Activated CD4-positive, alpha-beta T cell treated with anti-CD3 and anti-CD28 coated beads for 24 hours (primary cell): ENCODE measurements around the gene TUBA4A.
A peak's percentile ranks its signal among the peaks of the same experiment; 100 is the strongest.

Experiments used
- DNase-seq, 2 donors: peaks; one replicate each; pipeline ENCODE4 v3.0.0-alpha.2; 2020; ENCODE audit warnings: low read depth in 2 of 2

Gene TUBA4A

DNA sequence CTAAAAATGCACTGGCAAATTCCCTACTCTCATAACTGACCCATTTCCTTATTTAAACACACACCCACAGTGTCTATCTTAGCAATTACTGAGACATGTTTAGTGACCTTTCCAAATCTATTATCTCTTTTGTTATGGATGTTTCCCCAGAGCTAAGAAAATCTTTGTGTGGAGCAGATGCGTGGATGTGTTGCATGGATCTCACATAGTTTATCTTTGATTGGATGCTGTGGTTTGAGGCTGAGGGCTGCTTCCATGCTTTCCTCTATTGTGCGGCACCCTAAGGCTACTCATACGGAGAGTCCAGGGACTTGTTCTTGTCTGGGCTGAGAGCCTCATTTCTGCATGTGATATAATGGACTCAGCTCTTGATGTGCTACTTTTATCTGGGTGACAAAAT lies 19.4 kb downstream of the TUBA4A start:
- DNase-seq, result no peak

DNA sequence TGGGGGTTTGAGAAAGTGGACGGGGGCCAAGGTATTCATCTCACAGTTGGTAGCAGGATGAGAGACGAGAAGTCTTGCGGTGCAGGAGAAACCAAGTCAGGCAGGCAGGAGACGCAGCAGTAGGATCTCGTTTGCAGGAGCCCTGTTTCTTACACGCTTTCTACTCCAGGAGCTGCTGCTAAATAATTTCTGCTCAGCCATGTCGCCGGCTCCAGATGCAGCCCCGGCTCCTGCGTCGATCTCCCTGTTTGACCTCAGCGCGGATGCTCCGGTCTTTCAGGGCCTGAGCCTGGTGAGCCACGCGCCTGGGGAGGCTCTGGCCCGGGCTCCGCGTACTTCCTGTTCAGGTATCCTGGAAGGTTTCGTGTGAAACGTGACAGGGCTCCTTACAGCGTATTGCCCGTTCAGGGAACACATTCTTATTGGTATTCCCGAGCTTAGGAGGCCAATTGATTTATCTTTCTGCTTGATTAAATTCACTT lies 23.6 kb downstream of the TUBA4A start:
- peak in 1 of 2 donors; percentile 54 for DNase-seq

DNA sequence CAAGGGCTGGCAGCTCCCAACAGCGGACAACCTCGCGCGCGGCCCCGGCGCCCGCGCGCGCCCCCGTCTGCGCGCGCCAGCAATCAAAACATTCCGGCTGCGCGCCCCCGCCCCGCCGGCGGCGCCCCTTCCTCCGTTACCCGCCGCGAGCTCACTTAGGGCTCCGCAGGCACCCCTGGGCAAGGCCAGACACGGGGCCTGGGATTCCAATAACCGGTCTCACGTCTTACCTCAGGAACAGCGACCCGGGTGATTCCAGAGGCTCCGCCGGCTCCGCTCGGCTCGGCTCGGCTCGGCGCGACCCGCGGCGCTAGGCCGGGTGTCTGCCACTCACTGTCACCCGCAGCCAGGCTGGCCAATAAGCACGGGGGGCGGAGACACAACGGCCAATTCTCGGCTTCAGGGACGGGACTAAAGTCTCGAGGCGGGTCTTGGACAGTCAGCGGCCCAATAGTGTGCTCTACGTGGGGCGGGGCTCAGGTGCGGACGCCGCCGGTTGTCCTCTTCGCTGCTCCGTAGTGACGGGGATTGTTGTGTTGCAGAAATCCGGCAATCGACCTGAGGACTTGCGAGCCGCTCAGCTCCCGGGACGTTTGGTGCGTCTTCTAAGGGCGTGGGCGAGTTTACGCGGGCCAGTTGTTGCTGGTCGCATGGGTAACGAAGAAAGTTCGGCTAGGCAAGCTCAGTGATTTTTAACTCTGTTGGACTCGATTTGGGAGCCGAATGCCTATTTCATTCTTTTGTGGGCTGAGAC lies 24.2 kb downstream of the TUBA4A start, which contains the start of the genes ANKZF1 and ATG9A:
Gene ANKZF1 (plus strand): TSS at position 502 of the 754 bp plus-strand sequence. CDS start 452 bp downstream, outside the sequence.
Gene ATG9A (minus strand): TSS at position 332 of the 754 bp plus-strand sequence. CDS start 1,612 bp downstream, outside the sequence.
- DNase-seq, result peak; percentile 95 to 97

DNA sequence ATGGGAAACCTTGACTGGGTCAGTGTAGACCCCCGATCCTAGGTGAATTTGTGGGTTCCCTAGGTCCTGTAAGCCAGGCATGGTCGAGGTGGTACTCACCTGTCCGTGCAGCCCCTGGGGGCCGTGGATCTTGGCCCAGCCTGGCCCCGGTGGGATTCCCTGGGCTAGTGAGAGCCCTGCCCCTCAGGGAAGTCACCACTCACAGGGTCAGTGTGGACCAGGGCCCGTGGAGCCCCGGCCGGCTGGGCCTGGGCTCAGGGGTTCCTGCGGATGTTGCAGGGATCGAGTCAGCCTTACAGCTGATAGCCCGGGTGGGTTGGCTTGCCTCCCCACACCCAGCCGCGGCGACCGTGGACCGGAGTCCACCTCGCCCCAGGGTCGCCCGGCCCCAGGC lies 24.8 kb downstream of the TUBA4A start:
- no peak for DNase-seq

DNA sequence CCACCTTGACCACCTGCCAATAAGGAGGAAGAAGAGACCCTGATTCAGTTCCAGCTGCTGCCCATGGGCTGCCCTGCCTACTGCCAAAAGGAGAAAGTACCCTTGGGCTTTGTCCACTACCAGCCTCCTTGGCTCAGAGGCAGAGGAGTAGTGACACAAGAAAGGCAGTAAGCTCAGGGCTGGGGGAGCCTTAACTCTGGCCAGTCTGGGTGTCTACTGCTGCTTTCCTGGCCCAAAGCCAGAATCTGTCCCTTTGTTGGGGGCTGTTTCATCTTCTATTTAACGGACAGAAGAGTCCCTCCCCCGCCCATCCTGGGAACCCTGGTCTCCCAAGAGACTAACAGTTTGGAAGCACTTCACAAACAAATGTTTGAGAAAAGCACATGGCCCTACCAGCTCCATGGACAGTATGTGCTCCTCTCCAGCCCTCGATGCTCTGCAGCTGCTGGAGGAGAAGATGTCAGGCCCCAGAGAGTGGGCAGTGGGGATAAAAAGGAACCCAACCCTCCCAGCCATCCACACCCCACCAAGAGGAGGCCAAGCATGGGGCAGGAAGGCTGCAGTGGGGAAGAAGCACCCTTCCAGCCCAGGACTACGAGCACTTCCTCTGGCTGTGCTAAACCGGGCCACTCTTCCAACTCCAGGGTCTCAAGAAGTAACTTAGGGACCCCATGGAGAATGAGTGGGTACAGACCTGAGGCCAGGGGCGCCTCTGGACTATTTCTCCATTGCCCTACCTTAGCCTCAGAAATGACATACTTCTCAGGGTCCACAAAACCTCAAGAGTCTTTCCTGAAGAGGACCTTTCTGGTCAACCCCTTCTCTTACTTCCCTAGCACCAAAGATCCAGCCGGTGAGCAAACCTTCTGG lies 25.4 kb downstream of the TUBA4A start:
- no peak for DNase-seq

DNA sequence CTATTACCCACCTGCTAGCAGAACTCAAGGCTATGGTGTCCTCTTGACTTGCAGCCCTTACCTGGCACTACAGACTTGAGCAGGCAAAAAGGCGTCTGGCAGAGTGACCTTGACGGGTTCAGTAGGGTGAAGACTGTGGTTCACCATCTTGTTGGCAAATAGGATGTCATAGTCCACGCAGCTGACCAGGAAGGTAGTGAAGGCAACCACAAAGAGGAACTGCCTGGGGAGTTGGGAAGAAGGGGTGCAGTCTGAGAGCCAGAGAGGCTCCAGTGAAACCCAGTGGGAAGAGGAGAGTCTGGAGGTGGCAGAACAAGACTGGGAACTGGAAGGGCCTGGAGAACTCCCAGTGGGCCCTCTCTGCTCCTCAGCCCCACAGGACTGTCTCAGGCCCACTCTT lies 28.4 kb downstream of the TUBA4A start:
- DNase-seq, result no peak

DNA sequence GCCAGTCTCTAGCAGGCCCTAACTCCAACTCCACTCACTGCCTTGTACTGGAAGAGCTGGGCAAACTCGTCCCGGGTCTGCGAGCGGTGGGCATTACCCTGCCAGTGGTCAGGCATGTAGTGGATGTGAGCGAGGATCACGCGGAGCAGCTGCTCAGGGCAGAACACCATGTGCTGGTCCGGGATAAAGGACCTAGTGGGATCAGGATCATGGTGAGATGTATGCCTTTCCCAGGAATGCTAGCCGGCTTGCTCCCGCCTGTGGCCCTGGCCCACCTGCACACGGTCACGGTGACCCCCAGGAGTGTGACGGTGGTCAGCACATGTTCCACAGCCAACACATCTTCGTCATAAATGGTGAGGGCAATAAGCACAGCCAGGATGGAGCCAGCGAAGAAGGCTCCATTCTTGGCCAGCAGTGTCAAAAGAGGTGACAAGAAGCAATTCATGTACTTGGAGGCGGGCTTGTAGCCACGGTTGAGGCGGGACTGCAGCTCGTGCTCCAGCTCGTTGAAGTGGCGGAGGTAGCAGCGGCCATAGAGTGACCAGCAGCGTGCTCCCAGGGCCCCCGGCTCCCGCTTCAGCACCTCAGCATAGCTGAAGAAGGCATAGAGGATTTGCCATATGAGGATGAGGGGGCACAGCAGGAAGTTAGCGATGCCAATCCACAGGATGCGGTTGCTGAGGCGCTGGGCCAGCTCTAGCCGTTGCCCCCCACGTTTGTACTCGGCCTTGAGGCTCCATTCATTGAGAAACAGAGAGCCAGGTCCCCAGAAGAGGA lies 29.7 kb downstream of the TUBA4A start:
- no peak for DNase-seq

DNA sequence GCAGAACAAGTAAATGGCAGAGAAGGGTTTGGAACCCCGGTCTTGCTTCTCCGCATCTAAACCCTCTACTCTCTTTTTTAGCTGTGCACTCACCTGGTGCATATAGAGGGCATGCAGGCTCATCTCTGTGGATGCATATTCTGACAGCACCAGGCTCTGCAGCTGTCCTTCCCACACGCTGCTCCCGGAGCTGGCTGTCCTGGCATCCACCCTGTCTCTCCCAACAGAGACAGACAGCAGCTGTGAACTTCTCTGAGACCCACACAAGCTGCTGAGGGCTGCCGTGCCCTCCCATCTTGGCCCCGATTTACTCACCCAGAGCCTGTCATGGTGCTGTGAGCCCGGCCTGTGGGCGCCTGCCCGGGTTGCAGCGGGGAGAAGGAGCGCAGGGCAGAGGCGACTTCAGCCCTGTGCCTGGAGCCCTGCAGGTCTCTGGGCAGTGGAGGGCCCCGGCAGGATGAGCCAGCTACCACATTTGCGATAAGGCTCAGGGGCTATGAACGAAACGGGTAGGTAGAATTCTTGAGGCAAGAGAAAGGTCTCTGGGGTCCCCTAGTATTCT lies 31.7 kb downstream of the TUBA4A start:
- no peak for DNase-seq

DNA sequence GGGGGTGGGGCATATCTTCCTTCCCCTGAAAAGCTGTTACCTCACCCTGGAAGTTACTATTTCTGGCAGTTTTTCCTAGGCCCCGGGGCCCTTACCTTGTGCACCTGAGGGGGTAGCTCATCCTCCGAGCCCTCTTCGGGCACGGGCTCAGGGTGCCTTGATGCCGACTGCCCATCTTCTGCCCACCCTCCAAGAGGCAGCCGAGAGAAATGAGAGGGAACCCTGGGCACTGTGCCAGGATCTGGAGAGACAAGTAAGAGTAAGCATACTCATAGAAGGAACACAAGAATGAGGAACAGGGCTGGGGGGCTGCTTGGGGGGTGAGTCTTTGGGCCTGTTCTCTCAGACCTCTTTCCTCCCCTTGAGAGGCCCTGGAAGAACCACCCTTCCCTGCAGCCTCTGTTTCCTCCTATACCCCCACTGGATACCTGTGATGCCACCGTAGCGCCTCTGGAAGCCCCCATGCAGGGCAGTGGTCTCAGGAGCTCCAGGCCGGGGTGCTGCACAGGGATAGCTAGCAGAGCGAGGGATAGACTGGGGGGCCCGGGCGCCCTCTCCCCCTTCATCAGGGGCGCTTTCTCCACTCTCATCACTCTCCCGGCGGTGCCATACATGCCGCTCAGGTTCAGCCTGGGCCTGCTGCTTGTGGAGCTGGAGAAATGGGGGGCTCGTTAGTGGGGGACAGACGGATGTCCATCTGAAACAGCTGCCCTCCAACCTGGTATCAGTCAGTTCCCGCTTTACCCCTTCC lies 32.9 kb downstream of the TUBA4A start:
- DNase-seq, result no peak

DNA sequence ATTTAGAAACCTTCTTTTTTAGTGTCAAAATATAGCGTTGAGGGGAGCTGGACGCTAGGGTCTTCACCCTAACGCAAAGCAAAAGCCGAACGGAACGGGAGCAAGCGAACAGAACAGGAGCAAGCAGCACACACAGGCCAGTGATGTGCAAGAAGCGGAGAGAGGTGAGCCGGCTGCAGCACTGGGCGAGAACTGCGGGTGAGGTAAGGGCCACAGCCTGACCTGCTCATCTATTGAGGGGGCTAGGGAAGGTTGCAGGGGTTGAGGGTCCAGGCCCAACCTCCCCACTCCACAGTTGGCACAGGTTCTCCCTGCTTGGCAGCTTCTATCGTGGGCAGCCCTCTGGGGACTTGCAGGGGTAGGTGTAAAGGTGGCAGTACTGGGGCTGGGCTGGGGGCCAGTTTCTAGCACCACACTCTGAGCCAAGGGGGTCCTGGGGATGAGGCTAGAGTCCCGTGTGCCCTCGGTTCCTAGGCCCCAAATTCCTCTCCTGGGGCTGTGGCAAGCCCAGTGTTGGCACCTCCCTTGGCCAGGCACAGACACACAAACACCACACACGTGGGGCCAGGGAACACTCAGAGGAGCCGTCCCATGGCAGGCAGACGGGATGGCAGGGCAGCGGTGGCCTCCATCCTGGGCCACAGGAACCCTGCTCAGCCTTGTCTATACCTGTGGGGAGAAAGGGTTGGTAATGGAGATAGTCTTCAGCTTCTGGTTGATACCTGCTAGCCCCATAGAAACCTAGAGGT lies 33.8 kb downstream of the TUBA4A start:
- DNase-seq, result no peak

DNA sequence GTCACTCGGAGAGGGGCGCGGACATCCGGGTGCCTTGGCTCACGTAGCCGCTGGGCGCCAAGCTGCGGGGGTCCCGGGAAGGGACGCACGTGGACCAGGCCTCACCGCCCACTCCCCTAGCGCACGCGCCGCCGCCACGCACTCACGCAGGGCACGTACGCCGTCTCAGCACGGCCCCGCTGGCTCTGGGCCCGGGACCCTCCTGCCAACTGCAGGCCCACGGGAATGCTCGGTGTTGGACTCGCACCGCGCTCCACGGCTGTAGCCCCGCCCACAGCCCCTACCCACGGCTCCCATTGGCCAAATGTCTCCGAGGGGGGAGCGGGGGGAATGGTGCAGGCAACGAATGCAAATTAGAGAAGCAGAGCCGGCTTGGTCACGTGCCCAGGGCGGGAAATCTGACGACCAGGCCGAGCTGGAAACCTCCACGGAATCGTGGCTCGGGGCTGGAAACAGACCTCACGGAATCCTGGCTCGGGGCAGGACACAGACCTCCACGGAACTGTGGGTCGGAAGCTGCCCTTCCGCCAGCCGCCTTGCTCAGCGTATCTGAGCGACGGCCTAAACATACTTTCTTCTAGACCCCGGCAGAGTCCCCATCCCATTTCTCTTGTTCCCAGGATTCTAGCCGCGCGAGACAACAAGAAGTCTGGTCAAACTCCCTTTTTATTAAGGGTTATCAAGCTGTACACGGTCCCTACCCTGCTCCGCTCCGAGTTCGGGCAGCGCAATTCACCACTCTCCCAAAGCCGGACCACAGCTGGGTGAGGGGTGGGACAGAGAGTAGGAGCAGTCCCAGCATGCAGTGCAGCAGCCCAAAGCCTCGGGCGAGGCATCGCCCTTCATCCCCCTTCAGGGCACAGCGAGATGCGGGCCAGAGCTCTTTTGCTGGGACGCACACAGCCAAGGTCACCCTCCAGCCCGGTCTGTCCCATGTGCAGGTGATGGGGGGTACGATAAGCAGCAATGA lies 34.7 kb downstream of the TUBA4A start, which contains the start of gene ABCB6:
Gene ABCB6 (minus strand): TSS at position 227 of the 970 bp plus-strand sequence. CDS start 285 bp downstream, outside the sequence.
- peak; percentile 83 to 87 for DNase-seq

DNA sequence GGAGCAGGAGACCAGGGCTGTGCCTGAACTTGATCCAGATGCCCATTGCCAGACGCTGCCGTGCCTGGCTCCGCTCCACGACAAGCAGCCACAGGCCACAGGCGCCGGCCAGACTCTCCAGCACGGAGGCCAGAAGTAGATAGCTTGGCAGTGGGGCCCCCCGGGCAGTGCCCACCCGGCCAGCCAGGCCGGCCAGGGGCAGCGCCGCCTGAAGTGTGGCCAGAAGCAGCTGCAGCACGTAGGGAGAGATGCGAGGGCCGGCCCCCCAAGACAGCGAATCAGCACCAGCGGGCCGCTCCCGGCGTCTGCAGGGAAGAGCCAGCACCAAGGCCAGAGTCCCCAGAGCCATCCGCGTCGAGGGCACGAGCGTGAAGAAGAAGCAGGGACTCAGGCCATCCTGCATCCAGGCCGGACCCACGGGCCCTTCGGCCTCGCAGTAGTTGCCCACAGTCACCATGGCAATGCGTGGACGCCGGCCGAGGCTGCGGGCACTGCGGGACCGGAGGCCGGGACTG lies 35.4 kb downstream of the TUBA4A start:
- DNase-seq, result no peak

DNA sequence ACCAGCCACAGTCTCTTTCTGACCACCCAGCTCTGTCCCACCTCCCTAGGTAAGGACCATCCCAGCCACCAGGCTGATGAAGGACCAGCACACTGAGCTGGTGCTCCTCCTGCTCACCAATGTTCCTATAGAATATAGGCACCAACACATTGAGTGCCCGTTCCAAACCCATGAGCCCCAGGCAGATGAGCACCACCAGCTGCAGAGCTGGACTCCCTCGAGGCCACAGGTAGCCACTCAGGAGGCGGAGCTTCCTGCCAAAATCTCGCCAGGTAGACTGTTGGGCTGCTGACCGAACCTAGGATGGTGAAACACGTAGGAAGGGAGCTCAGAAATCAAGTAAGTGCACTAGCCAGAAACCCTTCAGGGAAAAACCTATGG lies 37.2 kb downstream of the TUBA4A start:
- no peak for DNase-seq

DNA sequence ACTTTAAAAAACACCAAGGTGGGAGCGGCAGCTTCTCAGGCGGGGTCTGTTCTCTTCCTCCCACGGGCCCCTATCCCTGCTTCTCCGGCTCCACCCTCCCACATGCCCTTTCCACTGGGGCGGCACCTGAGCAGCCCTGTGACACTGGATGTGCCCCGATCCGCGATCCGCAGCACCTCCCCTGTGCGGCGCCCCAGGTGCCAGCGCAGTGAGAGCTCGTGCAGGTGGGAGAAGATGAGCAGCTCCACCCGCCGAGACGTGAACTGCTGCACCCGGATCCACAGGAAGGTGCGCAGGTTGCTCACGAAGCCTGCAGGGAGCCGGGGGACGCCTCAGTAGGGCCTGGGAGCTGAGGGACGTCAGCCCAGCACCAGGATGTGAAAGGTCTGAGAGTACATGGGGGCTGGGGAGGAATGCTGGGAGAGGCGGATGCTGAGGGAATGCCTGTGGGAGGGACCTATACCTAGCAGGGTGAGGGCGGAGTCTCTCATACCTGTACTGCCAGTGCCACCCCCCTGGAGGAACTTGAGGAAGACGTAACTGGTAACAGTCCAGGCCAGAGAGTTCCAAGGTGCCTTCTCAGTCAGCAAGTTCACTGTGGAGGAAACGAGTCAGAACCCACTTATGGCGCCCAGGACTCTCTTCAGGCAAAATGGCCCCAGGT lies 37.7 kb downstream of the TUBA4A start:
- no peak for DNase-seq

DNA sequence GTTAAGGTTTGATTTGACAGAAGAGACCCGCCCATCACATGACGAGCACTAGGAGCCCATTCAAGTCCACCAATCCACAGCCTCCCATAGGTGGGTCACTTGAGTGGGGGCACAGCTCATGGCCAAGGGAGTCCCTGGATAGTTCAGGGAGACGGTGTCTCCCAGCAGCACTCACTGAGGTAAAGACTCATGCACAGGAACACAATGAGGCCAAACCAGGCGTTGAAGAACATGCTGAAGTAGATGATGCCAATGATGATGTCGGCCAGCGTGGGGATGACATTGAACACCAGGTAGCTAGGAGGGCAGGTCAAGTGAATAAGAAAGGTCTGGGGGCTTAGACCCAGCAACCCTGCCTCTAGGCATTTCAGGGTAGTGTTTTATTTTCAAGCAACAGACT lies 38.9 kb downstream of the TUBA4A start:
- DNase-seq, result no peak

DNA sequence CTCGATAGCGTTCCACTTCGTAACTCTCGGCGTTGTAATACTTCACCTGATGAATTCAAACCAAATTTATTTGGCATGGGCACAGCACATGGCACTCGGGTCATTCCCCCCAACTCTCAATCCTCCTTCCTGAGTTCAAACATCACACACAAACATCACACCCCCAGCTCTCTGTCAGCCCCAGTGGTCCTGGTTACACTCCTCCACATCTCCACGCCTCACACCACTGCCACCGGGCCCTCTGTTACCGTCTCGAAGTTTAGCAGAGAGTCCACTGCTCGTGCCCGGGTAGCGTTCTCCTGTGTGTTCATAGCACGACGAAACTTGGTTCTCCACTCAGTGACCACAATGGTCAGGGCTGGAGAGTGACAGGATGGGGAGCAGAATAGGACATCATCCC lies 39.6 kb downstream of the TUBA4A start:
- DNase-seq, result no peak

DNA sequence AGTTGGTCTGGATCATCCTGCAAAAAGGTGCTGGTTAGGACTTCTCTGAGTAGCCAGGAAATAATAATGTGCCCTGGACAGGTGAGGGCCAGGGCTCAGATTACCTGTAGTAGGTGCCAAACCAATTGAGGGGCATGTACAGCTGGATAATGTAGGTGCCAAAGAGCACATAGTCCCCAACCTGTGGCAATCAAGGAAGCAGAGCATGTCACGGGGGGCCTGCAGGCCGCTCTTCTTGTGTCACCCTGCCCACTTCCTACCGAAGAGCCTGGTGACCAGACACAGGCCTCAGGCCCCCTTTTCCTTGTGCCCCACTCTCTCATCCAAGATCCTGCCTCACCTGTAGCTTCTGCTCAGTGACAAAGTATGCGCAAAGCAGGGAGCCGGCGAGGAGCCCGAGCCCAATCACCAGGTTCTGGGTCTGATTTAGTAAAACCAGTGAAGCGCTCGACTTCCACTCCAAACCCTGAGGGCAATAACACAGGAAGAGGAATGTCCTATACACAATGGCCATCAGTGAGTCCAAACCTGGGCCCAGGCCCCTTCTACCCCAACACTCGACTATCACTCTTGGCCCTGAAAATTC lies 40.1 kb downstream of the TUBA4A start:
- no peak for DNase-seq

DNA sequence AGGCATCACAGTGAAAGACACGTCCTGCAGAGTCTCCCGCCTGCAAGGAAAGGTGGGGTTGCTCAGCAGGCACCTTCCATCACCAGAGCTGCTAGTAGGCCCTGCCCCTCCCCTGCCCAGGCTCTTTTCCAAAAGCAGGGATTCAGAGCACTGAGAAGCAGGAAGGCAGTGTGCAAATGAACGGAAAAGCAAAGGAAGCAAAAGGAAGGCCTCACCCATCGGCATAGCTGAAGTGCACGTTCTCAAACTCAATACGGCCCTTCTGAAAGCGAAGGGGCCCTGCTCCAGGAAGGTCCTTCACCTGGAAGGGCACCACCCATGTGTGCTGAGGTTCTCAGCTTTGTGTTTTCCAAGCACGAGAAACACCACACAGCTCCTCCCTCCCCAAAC lies 40.7 kb downstream of the TUBA4A start:
- DNase-seq, result no peak
